Liver (tissue), 9 donors: ENCODE results near the gene MKRN2. TPM values are rescaled to one million over a fixed set of nuclear protein-coding genes. Genes with fewer than 3 reads are reported as not detected.
A peak's percentile ranks its signal among the peaks of the same experiment; 100 is the strongest.

Experiments used
- DNase-seq: peaks from one replicate; pipeline ENCODE4 v3.0.0-alpha.2; 2017; ENCODE audit warnings: low spot score
- H3K27ac ChIP-seq, 2 donors: one replicate each; pipeline ENCODE4 v1.7.0; 2013; ENCODE audit warnings: inconsistent platforms in 2 of 2, low read length in 2 of 2, control low read depth in 1 of 2, low read depth in 1 of 2, mild to moderate bottlenecking in 1 of 2
- H3K27me3 ChIP-seq, 4 donors: one replicate each; pipeline versions ENCODE4 v1.6.1 to v1.7.0; 2013; ENCODE audit warnings: low read length in 3 of 4, inconsistent platforms in 1 of 4, mild to moderate bottlenecking in 1 of 4, moderate library complexity in 1 of 4; ENCODE audit not compliant: control insufficient read depth in 4 of 4, insufficient read depth in 4 of 4
- H3K36me3 ChIP-seq, 4 donors: one replicate each; pipeline versions ENCODE4 v1.6.1 to v1.7.0; 2013; ENCODE audit warnings: low read length in 3 of 4, mild to moderate bottlenecking in 3 of 4, low read depth in 1 of 4, moderate library complexity in 1 of 4; ENCODE audit not compliant: control insufficient read depth in 4 of 4, insufficient read depth in 3 of 4
- H3K4me1 ChIP-seq, 4 donors: one replicate each; pipeline versions ENCODE4 v1.6.1 to v1.7.0; 2013; ENCODE audit warnings: low read length in 3 of 4, mild to moderate bottlenecking in 3 of 4, moderate library complexity in 1 of 4; ENCODE audit not compliant: control insufficient read depth in 4 of 4, insufficient read depth in 4 of 4
- H3K4me3 ChIP-seq, 3 donors: one replicate each; pipeline versions ENCODE4 v1.6.1 to v1.7.0; 2013; ENCODE audit warnings: low read length in 3 of 3, control low read depth in 1 of 3, low read depth in 1 of 3, mild to moderate bottlenecking in 1 of 3
- H3K9ac ChIP-seq, 2 donors: one replicate each; pipeline ENCODE4 v1.7.0; 2013; ENCODE audit warnings: low read length in 2 of 2, mild to moderate bottlenecking in 2 of 2, moderate library complexity in 2 of 2, control low read depth in 1 of 2, low read depth in 1 of 2
- H3K9me3 ChIP-seq, 4 donors: one replicate each; pipeline versions ENCODE4 v1.6.1 to v1.7.0; 2013; ENCODE audit warnings: low read length in 3 of 4; ENCODE audit not compliant: control insufficient read depth in 4 of 4
- EGR1 ChIP-seq, 2 donors: IDR thresholded peaks; 2 replicates each; pipeline ENCODE4 v1.6.1; 2016 to 2018; ENCODE audit warnings: antibody characterized with exemption in 2 of 2, low read depth in 2 of 2
- FOXA1 ChIP-seq: IDR thresholded peaks from 2 replicates; pipeline ENCODE4 v1.6.1; 2016; ENCODE audit warnings: antibody characterized with exemption
- FOXA2 ChIP-seq: IDR thresholded peaks from 2 replicates; pipeline ENCODE4 v1.6.1; 2016; ENCODE audit warnings: antibody characterized with exemption
- GABPA ChIP-seq, 2 donors: IDR thresholded peaks in 1 of 2; conservative IDR thresholded peaks in 1 of 2; 2 replicates each; pipeline ENCODE4 v1.6.1; 2016; ENCODE audit warnings: antibody characterized with exemption in 2 of 2, mild to moderate bottlenecking in 1 of 2, moderate library complexity in 1 of 2
- HNF4A ChIP-seq, 2 donors: conservative IDR thresholded peaks; 2 replicates each; pipeline ENCODE4 v1.6.1; 2016; ENCODE audit warnings: antibody characterized with exemption in 2 of 2, mild to moderate bottlenecking in 2 of 2
- HNF4G ChIP-seq: IDR thresholded peaks from 2 replicates; pipeline ENCODE4 v1.6.1; 2016; ENCODE audit warnings: antibody characterized with exemption
- NR2F2 ChIP-seq: IDR thresholded peaks from 2 replicates; pipeline ENCODE4 v1.6.1; 2016; ENCODE audit warnings: antibody characterized with exemption
- RAD21 ChIP-seq, 2 donors: IDR thresholded peaks; 2 replicates each; pipeline ENCODE4 v1.6.1; 2016; ENCODE audit warnings: antibody characterized with exemption in 2 of 2, mild to moderate bottlenecking in 2 of 2
- RXRA ChIP-seq, 2 donors: IDR thresholded peaks; 2 replicates each; pipeline ENCODE4 v1.6.1; 2017 to 2018; ENCODE audit warnings: antibody characterized with exemption in 2 of 2, mild to moderate bottlenecking in 1 of 2
- SP1 ChIP-seq: IDR thresholded peaks from 2 replicates; pipeline ENCODE4 v1.6.1; 2018; ENCODE audit warnings: antibody characterized with exemption, mild to moderate bottlenecking
- WGBS: extraction: QIAGEN DNeasy Blood & Tissue Kit; methylation state at CpG from one replicate; pipeline ENCODE4 v1.1.7; 2013; 5-methylcytosine and 5-hydroxymethylcytosine counted together
- polyA plus RNA-seq, 2 donors: library from polyadenylated mRNA; stranded (reverse) in 1 of 2; unstranded in 1 of 2; fragments of 200-250 nt in 1 of 2; fragments of >200 nt in 1 of 2; fragmentation: Nextera tagmentation in 1 of 2; extraction: Ambion mirVana in 1 of 2; gene quantifications; one replicate each; pipeline versions ENCODE4 v1.2.1 to v1.2.3, GENCODE V29; 2013 to 2015
- total RNA-seq, 2 donors: library from RNA; depleted of rRNA; stranded (reverse); fragments of >200 nt; gene quantifications; one replicate each; pipeline ENCODE4 v1.2.3, GENCODE V29; 2014
- TF ChIP-seq, protein P1 (sequence below): fragments of 150-350 bp; IDR thresholded peaks from 2 replicates; pipeline ENCODE4 v1.5.1; 2017; ENCODE audit warnings: improper control_type of control experiment, low read depth, low read length; ENCODE audit not compliant: missing input control
- TF ChIP-seq, protein P2 (sequence below): IDR thresholded peaks from 2 replicates; pipeline ENCODE4 v1.6.1; 2016; ENCODE audit warnings: antibody characterized with exemption
- TF ChIP-seq, protein P3 (sequence below): IDR thresholded peaks from 2 replicates; pipeline ENCODE4 v1.6.1; 2016; ENCODE audit warnings: antibody characterized with exemption, mild to moderate bottlenecking
- TF ChIP-seq, protein P4 (sequence below): IDR thresholded peaks from 2 replicates; pipeline ENCODE4 v1.6.1; 2016; ENCODE audit warnings: antibody characterized with exemption
- TF ChIP-seq, protein P5 (sequence below): IDR thresholded peaks from 2 replicates; pipeline ENCODE4 v1.6.1; 2016; ENCODE audit warnings: antibody characterized with exemption
- donor health status: healthy.
- donor health status: healthy.
- donor health status: healthy.
- donor health status: healthy.
- donor health status: healthy.

The MKRN2 gene
- total and polyA plus RNA-seq, 4 donors: 6.1 to 17.3 (median 11.7) TPM

DNA sequence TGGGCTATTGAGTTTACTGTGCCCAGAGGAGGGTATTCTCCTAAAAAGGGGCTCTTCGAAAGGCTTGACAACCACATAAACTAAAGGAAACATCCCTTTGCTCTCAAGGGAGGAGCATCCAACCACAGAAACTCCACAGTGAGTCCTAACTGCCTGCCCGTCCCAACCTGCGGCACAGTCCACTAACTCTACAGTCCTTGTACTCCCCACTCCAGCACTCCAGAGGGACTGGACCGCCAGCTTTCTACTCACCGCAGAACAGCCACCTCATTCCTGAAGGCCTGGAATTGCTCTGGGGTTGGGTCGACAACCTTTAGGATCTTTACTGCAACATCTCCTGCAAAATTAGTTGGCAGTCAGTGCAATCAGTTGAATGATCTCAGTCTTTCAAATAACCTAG lies 34.6 kb downstream of the MKRN2 start:
- H3K4me3 ChIP-seq: no peak overlapping the region
- H3K36me3 ChIP-seq: peaks cover 2 to 56% (median 46%) of the 10 kb centered on the region in 4 donors
- H3K9ac ChIP-seq: no peak overlapping the region
- DNase-seq: no peak
- 96% methylated on average over 6 of the region's 6 CpGs for WGBS
- no peaks in the 10 kb centered on the region for H3K9me3 ChIP-seq
- no peak overlapping the region for H3K27ac ChIP-seq
- H3K27me3 ChIP-seq: no peaks in the 10 kb centered on the region
- TF ChIP-seq NR2F2 (no peak), RAD21 (IDR thresholded peaks at IDR 0.05) (no peak), SP1 (no peak), EGR1 (IDR thresholded peaks at IDR 0.05; ENCODE audit: low read depth in 2 of 2) (no peak)
- TF ChIP-seq, protein P1, sequence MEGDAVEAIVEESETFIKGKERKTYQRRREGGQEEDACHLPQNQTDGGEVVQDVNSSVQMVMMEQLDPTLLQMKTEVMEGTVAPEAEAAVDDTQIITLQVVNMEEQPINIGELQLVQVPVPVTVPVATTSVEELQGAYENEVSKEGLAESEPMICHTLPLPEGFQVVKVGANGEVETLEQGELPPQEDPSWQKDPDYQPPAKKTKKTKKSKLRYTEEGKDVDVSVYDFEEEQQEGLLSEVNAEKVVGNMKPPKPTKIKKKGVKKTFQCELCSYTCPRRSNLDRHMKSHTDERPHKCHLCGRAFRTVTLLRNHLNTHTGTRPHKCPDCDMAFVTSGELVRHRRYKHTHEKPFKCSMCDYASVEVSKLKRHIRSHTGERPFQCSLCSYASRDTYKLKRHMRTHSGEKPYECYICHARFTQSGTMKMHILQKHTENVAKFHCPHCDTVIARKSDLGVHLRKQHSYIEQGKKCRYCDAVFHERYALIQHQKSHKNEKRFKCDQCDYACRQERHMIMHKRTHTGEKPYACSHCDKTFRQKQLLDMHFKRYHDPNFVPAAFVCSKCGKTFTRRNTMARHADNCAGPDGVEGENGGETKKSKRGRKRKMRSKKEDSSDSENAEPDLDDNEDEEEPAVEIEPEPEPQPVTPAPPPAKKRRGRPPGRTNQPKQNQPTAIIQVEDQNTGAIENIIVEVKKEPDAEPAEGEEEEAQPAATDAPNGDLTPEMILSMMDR: no peak
- TF ChIP-seq, protein P2, sequence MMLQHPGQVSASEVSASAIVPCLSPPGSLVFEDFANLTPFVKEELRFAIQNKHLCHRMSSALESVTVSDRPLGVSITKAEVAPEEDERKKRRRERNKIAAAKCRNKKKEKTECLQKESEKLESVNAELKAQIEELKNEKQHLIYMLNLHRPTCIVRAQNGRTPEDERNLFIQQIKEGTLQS: no peak
- no peaks in the 10 kb centered on the region for H3K4me1 ChIP-seq

DNA sequence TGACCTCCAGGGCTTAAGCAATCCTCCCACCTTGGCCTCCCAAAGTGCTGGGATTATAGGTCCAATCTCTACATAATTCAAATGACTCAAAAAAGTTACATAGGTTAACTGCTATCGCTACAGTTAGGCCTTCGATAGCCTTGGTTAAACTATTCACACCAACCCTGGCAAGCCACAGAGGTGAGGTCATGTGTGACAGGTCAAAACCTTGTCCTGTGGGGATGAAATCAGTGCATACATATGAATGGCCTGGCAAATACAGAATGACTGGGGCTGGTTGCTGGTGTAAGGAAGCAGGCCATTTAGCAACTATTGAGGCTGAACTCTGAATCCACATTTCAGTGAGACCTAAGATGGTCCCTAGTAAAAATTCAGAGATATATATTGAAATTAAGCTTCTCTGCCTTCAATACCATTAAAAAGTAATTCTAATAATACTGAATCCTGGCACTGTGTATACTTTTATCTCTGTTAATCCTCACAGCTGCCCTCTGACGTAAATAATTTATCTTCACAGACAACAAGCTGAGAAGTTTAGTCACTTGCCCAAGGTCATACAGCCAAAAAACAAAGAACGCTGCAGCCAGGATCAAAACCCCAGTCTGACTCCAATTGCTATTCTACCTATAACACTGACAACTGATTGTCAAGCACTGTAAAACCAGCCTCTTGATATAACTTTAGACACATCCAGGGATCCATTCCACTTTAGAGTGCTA lies 35.3 kb downstream of the MKRN2 start:
- H3K27ac ChIP-seq: no peak overlapping the region
- no peaks in the 10 kb centered on the region for H3K27me3 ChIP-seq
- H3K4me1 ChIP-seq: no peaks in the 10 kb centered on the region
- no peak for TF ChIP-seq EGR1 (IDR thresholded peaks at IDR 0.05; ENCODE audit: low read depth in 2 of 2)
- TF ChIP-seq RAD21 (IDR thresholded peaks at IDR 0.05): no peak
- TF ChIP-seq GABPA (IDR thresholded peaks at IDR 0.05 in 1 of 2, conservative IDR thresholded peaks at IDR 0.05 in 1 of 2): no peak
- peak in 1 of 2 donors; percentile 50 for TF ChIP-seq RXRA (IDR thresholded peaks at IDR 0.05)
- no peak for TF ChIP-seq SP1
- peak in 1 of 2 donors; percentile 24 for TF ChIP-seq HNF4A (conservative IDR thresholded peaks at IDR 0.05)
- H3K36me3 ChIP-seq: peaks cover 2 to 53% (median 46%) of the 10 kb centered on the region in 4 donors
- no peak overlapping the region for H3K9ac ChIP-seq
- no peak for DNase-seq
- no peak overlapping the region for H3K4me3 ChIP-seq
- H3K9me3 ChIP-seq: no peaks in the 10 kb centered on the region
- 83% methylated on average over 4 of the region's 4 CpGs for WGBS

DNA sequence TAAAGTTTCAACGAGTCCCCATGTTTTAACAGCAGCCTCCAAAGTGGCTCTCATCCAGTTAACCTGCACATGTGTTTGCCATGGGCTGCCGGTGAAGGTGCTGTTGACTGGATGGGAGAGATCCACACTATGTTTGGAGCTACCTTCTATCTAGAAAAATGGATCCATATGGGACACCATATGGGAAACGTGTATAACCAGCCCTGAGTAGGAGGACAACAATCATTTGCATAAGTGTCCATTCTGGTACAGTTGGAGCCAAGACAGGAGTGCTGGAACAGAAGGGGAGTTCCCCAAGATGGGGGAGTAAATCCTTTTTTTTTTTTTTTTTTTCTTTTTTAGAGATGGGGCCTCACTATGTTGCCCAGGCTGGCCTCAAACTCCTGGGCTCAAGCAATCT lies 36.6 kb downstream of the MKRN2 start:
- H3K9ac ChIP-seq: no peak overlapping the region
- no peaks in the 10 kb centered on the region for H3K9me3 ChIP-seq
- H3K4me3 ChIP-seq: no peak overlapping the region
- DNase-seq: no peak
- H3K36me3 ChIP-seq: peaks cover 2 to 47% (median 42%) of the 10 kb centered on the region in 4 donors
- H3K4me1 ChIP-seq: peaks cover 0 to 2% (median 0%) of the 10 kb centered on the region in 4 donors
- 95% methylated on average over 3 of the region's 3 CpGs for WGBS
- H3K27ac ChIP-seq: no peak overlapping the region
- TF ChIP-seq, protein P3, sequence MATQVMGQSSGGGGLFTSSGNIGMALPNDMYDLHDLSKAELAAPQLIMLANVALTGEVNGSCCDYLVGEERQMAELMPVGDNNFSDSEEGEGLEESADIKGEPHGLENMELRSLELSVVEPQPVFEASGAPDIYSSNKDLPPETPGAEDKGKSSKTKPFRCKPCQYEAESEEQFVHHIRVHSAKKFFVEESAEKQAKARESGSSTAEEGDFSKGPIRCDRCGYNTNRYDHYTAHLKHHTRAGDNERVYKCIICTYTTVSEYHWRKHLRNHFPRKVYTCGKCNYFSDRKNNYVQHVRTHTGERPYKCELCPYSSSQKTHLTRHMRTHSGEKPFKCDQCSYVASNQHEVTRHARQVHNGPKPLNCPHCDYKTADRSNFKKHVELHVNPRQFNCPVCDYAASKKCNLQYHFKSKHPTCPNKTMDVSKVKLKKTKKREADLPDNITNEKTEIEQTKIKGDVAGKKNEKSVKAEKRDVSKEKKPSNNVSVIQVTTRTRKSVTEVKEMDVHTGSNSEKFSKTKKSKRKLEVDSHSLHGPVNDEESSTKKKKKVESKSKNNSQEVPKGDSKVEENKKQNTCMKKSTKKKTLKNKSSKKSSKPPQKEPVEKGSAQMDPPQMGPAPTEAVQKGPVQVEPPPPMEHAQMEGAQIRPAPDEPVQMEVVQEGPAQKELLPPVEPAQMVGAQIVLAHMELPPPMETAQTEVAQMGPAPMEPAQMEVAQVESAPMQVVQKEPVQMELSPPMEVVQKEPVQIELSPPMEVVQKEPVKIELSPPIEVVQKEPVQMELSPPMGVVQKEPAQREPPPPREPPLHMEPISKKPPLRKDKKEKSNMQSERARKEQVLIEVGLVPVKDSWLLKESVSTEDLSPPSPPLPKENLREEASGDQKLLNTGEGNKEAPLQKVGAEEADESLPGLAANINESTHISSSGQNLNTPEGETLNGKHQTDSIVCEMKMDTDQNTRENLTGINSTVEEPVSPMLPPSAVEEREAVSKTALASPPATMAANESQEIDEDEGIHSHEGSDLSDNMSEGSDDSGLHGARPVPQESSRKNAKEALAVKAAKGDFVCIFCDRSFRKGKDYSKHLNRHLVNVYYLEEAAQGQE: no peak
- no peak for TF ChIP-seq FOXA1
- no peak for TF ChIP-seq FOXA2
- no peak for TF ChIP-seq SP1
- TF ChIP-seq HNF4G: no peak
- TF ChIP-seq, protein P4, sequence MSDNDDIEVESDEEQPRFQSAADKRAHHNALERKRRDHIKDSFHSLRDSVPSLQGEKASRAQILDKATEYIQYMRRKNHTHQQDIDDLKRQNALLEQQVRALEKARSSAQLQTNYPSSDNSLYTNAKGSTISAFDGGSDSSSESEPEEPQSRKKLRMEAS: no peak
- TF ChIP-seq, protein P1: no peak
- TF ChIP-seq, protein P5, sequence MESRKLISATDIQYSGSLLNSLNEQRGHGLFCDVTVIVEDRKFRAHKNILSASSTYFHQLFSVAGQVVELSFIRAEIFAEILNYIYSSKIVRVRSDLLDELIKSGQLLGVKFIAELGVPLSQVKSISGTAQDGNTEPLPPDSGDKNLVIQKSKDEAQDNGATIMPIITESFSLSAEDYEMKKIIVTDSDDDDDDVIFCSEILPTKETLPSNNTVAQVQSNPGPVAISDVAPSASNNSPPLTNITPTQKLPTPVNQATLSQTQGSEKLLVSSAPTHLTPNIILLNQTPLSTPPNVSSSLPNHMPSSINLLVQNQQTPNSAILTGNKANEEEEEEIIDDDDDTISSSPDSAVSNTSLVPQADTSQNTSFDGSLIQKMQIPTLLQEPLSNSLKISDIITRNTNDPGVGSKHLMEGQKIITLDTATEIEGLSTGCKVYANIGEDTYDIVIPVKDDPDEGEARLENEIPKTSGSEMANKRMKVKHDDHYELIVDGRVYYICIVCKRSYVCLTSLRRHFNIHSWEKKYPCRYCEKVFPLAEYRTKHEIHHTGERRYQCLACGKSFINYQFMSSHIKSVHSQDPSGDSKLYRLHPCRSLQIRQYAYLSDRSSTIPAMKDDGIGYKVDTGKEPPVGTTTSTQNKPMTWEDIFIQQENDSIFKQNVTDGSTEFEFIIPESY: no peak
- no peak for TF ChIP-seq HNF4A (conservative IDR thresholded peaks at IDR 0.05)
- no peak for TF ChIP-seq GABPA (IDR thresholded peaks at IDR 0.05 in 1 of 2, conservative IDR thresholded peaks at IDR 0.05 in 1 of 2)
- no peaks in the 10 kb centered on the region for H3K27me3 ChIP-seq
